Measurements from ENCODE around the gene MYT1. TPM values are rescaled to one million over a fixed set of nuclear protein-coding genes. Genes with fewer than 3 reads are reported as not detected.

The MYT1 gene
- total RNA-seq, 1 experiment from 2014 or later = 7.1 TPM

DNA sequence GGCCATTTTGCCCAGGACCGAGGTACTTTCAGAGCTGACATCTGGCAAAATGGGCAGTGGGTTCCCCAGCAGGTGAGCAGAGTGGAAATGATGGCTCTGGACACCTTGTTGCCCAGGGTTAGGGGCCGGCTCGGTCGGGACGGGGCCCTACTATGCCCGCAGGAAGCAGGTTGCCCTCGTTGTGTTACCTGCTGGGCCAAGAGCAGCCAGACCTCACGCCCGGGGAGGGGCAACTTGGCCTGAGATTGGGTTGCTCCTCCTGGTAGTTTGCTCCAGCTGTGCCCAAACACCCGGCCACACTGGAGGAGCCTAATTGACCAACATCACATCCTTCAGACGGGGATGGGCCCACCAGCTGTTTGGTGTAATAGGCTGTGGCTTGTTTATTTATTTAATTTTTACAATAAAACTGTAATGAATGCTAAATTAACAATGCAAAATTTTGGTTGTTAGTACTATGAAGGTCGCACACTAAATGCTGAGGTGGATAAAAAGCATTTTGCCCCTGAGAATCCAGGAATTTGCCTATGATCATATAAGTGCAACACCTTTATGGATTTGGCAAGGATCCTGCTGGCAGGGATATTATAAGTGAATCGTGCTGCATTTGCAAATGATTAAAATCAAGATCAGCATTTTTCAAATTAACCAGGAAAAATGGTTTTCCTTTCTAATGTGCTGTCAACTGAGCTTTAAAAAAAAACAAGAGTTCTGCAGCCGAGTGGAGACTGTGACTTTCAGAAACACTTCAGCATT, 64.7 kb downstream of the MYT1 start:
- no peaks in the 10 kb centered on the region for H4K20me1 ChIP-seq (ENCODE audit: insufficient read depth)
- H3K79me2 ChIP-seq (ENCODE audit: insufficient read depth, low read length) = no peaks in the 10 kb centered on the region
- no peaks in the 10 kb centered on the region for H3K27me3 ChIP-seq (ENCODE audit: insufficient read depth, low read length)
- peaks cover 0 to 4% of the 10 kb centered on the region in 2 experiments; a peak in 1 of 4 replicates for H3K4me1 ChIP-seq (ENCODE audit: control insufficient read depth in 1 of 2, insufficient read depth in 2 of 2, low read length in 2 of 2)
- POLR2A ChIA-PET = no interaction called here
- no peak overlapping the region for H3K27ac ChIP-seq (ENCODE audit: low read depth, low read length)
- H3K9me3 ChIP-seq (ENCODE audit: control insufficient read depth in 1 of 2, insufficient read depth in 1 of 2, low read depth in 1 of 2, low read length in 2 of 2) = no peaks in the 10 kb centered on the region
- H3K36me3 ChIP-seq (ENCODE audit: control insufficient read depth in 1 of 2, insufficient read depth in 2 of 2, low read length in 2 of 2) = no peaks in the 10 kb centered on the region
- no peak overlapping the region for H3K9ac ChIP-seq (ENCODE audit: low read length)
- no peak overlapping the region for H3K4me2 ChIP-seq (ENCODE audit: low read length)
- DNase-seq (ENCODE audit: low read depth, low spot score) = no peak
- RAD21 ChIA-PET (ENCODE audit: low non-redundant PET in 1 of 2, low total read pairs in 2 of 2, uncharacterized antibody in 2 of 2, unreplicated experiment in 2 of 2) = no interaction called here
- no TSS peak for BruUV-seq (replicated peaks)
- CTCF ChIA-PET = no interaction called here
- no peak for TF ChIP-seq POLR2AphosphoS5 (IDR thresholded peaks at IDR 0.05; ENCODE audit: low read depth, low read length)
- no peak for TF ChIP-seq SIN3A (IDR thresholded peaks at IDR 0.05; ENCODE audit: low read depth)
- no peak for TF ChIP-seq POLR2A (IDR thresholded peaks at IDR 0.05; ENCODE audit: borderline replicate concordance, extremely low read depth, insufficient read depth, insufficient read length)
- no peak for TF ChIP-seq YY1 (IDR thresholded peaks at IDR 0.05; ENCODE audit: extremely low read depth, insufficient replicate concordance, low read depth, low read length)
- H2AFZ ChIP-seq (ENCODE audit: low read depth, low read length, poor library complexity, severe bottlenecking) = no peak overlapping the region
- H3K4me3 ChIP-seq (replicated peaks in 1 of 2; ENCODE audit: low read depth in 1 of 2, low read length in 2 of 2) = no peak overlapping the region
- no peaks in the 10 kb centered on the region for H3K9me2 ChIP-seq (ENCODE audit: insufficient read depth)
- no peak for ATAC-seq
- intact Hi-C loops (cut with micrococcal nuclease) = no loop called here

DNA sequence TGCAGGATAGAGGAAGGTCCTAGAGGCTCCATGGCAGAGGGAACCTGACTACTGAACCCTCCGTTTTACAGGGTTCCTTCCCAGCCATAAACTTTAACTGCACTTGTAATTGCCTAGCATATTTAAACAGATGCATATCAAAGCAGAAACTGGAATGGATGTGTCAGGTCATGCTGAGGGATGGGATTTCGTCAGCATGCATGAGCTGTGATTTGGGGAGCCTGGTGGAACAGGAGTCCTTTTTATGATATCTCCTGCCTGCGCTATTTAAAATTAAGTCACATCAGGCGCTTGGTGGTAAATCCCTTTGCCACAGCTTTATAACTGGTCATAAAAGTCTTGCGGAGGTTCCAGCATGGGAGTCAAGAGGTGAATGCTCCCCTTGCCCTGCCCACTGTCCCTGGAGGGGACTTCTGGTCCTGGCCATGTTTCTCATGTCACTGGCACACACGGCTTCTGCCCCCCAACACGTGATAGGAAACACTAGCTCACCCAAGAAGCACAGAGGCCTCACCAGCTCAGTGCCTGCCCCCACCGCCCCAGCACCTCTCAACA, 65.3 kb downstream of the MYT1 start:
- BruUV-seq (replicated peaks) = no TSS peak
- Histone ChIP-seq H3K9me3 (ENCODE audit: control insufficient read depth in 1 of 2, insufficient read depth in 1 of 2, low read depth in 1 of 2, low read length in 2 of 2) (no peaks in the 10 kb centered on the region), H3K36me3 (ENCODE audit: control insufficient read depth in 1 of 2, insufficient read depth in 2 of 2, low read length in 2 of 2) (no peaks in the 10 kb centered on the region), H3K4me1 (ENCODE audit: control insufficient read depth in 1 of 2, insufficient read depth in 2 of 2, low read length in 2 of 2) (peaks cover 0 to 4% of the 10 kb centered on the region in 2 experiments; a peak in 1 of 4 replicates), H3K27ac (ENCODE audit: low read depth, low read length) (no peak overlapping the region), H3K27me3 (ENCODE audit: insufficient read depth, low read length) (no peaks in the 10 kb centered on the region), H3K4me2 (ENCODE audit: low read length) (no peak overlapping the region), H3K4me3 (replicated peaks in 1 of 2; ENCODE audit: low read depth in 1 of 2, low read length in 2 of 2) (no peak overlapping the region), H3K9ac (ENCODE audit: low read length) (no peak overlapping the region), H2AFZ (ENCODE audit: low read depth, low read length, poor library complexity, severe bottlenecking) (no peak overlapping the region), H3K9me2 (ENCODE audit: insufficient read depth) (no peaks in the 10 kb centered on the region), H4K20me1 (ENCODE audit: insufficient read depth) (no peaks in the 10 kb centered on the region), H3K79me2 (ENCODE audit: insufficient read depth, low read length) (no peaks in the 10 kb centered on the region)
- intact Hi-C loops (cut with micrococcal nuclease) = no loop called here
- ChIA-PET RAD21 (ENCODE audit: low non-redundant PET in 1 of 2, low total read pairs in 2 of 2, uncharacterized antibody in 2 of 2, unreplicated experiment in 2 of 2) (no interaction called here), CTCF (no interaction called here), POLR2A (no interaction called here)
- no peak for ATAC-seq
- DNase-seq (ENCODE audit: low read depth, low spot score) = no peak
- TF ChIP-seq FOSL1 (IDR thresholded peaks at IDR 0.05; ENCODE audit: low read depth) = no peak
- no peak for TF ChIP-seq TCF7L2 (IDR thresholded peaks at IDR 0.05; ENCODE audit: borderline replicate concordance, extremely low read depth, insufficient read depth, insufficient read length)
- TF ChIP-seq, protein P1, sequence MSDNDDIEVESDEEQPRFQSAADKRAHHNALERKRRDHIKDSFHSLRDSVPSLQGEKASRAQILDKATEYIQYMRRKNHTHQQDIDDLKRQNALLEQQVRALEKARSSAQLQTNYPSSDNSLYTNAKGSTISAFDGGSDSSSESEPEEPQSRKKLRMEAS (IDR thresholded peaks at IDR 0.05) = no peak
- no peak for TF ChIP-seq ZNF274 (IDR thresholded peaks at IDR 0.05; ENCODE audit: low read depth, low read length)
- TF ChIP-seq CBX3 (IDR thresholded peaks at IDR 0.05; ENCODE audit: low read depth) = no peak
- TF ChIP-seq SIN3A (IDR thresholded peaks at IDR 0.05; ENCODE audit: low read depth) = no peak
- TF ChIP-seq EGR1 (IDR thresholded peaks at IDR 0.05; ENCODE audit: low read depth) = no peak
- TF ChIP-seq ELF1 (IDR thresholded peaks at IDR 0.05; ENCODE audit: borderline replicate concordance, low read depth) = no peak

All from HCT116 (cell line).